ENCODE results near the gene ARL5A.
A peak's percentile ranks its signal among the peaks of the same experiment; 100 is the strongest.

The ARL5A gene

DNA sequence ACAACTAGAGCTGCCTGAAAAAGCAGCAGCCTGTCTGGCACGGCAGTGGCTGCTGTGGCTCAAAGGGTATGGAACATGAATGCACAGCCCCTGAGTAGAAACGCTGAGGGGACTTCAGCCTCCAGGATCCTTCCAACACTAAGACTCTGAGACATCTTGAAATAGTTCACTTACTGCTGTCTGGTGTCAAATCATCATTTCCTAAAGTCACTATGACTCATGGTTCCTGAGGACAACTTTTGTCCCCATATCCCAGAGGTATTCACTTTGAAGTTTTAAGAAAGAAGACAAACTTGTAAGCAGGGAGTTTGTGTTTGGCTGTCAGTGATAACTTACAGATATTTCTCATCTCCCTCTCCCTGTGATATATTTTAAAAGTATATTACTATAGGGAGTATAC is 60.7 kb downstream of the ARL5A start:
- no peak for DNase-seq

GRCh38 chr2:151766437-151767153 is 61.6 kb downstream of the ARL5A start:
- DNase-seq, result no peak

DNA sequence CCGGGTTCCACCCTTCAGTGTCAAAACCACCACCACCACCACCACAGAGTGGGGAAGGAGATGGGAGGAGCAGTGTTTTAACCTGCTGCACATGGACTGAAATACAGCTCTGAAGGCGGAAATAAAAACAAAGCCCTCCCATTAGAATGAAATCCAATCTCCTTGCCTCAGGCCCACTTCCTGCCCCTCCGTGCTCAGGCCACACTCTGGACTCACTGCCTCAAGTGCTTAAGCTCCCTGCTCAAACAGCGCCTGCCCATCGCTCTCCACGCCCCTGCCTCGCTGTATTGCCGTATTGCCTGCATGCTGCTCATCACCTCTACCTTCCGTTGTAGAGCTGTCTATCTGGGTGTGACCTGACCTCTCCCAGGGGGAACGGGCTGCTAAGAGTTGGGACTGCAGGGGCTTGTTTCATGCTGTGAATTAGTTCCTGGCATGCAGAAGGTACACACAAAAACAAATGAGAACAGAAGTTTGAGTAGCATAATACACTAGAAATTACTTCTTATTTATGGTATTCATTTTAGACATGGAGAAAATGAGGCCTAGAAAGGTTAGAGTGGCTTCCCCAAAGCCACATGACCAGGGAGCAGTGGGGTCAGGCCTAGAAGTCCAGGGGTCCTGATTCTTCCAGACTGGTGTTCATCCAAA is 62.3 kb downstream of the ARL5A start:
- DNase-seq, result no peak

DNA sequence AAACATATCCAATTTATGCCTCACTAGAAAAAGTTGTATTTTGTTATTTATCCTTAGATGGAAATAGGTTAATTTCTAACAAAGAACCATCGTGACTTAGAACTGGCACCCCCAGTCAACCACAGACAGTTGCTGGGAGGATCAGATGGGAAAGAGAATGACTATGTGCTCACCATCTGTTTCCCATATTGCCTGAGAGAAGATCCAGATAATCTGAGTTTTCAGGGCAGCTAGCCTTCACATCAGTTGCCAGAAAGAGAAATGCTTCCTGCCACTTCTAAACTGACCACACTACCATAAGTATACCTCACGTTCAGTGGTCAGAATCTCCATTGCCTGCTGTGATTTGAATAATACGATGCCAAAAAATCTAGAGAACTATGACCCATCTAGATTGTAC is 65.5 kb downstream of the ARL5A start:
- DNase-seq, result peak in 1 of 56 donors; percentile 6

GRCh38 chr2:151761687-151762086 is 66.5 kb downstream of the ARL5A start:
- no peak for DNase-seq

DNA sequence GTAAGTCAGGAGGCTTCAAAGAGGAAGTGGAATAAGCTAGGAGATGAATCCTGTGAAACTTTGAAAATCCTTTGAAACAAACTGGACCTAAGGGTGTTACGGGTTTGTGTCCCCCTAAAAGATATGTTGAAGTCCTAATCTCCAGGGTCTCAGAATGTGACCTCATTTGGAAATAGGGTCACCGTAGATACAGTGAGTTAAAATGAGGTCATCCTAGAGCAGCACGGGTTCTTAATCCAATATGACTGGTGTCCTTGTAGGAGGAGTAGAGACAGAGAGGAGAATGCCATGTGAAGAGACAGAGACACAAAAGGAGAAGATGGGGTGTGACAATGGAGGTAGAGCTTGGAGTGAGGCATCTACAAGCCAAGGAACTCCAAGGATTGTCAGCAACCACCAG is 67.0 kb downstream of the ARL5A start:
- no peak for DNase-seq

DNA sequence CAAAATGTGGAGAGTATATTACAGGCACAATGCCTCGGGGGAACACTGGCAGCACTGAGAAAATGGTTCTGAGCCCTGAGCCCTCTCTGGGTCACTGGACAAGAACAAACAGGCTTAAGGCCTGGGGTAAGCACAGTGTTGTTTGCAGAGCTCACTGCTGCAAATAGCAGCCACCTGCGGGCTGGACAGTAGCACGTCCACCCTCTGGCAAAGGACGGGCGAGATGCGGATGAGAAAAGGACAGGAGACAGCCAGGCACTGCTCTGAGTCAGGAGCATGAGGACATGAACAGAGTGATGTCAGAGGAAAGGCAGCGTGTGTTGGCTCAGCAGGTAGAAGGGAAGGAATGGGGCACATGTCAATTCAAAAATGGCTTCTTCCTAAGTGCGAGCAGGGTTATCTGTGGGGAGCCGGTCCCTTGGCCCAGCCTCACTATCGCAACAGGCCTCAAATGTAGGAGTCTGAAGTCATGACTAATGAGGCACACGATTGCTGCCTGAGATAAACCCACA is 68.0 kb downstream of the ARL5A start:
- peak in 1 of 56 donors; percentile 24 for DNase-seq

DNA sequence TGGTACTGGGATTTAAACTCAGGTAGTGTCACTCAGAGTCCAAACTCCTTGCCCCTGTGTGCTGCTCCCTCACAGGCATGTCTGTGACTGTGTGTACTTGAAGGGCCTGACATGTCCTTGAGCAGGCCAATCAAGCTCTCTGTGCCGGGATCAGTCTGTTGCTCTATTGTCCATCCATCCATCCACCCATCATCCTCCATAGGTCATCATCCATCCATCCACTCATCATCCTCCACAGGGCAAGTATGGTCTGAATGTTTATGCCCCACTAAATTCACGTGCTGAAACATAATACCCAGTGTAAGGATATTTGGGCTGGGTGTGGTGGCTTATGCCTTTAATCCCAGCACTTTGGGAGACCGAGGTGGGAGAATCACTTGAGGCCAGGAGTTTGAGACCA is 69.5 kb downstream of the ARL5A start:
- no peak for DNase-seq

DNA sequence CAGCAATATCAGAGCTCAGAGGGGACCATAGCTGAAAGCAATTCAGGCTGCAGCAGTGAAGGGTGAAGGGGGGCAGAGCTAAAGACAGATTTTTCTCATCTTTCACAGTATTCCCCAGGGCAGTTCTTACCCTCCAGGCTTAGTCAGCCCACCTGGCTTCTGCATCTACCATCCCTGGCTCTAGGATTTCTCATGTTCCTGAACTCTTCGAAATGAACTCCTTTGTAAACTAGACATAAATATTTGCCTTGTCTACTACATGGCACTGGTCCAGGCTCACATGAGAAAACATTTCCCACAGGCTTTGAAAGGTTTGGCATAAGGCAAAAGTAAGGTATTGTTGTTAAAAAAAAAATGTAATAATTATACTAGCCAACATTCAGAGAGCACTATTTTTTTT is 70.4 kb downstream of the ARL5A start:
- DNase-seq, result no peak

GRCh38 chr2:151756820-151757219 is 71.4 kb downstream of the ARL5A start:
- no peak for DNase-seq

DNA sequence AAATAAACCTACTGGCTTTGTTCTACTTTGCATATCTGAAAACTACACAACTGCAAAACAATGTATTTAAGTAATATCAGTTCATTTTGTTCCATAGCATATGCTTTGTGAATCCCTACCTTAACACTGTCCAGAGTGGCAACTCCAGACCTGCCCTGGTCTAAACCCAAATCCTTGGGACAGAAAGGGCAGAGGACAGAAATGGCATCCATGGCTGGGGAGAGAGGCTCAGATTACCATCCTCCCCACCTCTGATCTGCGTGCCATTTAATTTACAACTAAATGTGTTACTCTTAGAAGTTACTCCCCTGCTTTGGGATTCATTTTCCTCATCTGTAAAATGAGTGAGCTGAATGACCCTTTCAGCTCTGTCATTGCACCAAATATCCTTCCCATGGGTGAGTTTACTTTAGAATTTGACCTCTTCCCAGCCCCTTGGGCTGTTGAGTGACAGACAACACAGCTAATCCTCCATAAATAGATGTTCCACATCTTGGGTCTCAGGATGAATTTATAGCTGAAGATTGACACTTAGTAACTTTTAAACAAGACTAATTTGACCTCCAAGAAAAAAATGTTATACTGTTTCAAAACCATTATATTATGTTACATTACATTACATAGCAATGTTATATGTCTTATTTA is 73.8 kb downstream of the ARL5A start:
- DNase-seq, result no peak

DNA sequence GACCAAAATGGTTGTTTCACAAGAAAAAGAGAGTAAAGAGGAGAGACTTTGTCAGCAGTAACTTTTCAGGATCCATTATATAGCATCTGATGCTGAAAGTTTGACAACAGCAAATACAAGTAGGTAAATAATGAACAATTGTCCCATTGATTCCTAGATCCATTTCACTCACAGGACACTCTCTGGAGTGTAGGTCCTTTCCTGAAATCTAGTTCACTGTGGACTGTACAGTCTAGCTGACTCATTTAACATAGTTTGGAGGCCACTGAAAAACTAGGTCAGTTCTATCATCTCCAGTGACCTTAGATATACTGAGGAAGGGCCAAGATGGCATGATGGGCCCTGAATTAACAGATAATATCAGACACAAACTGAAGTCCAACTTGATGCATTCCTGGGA is 74.7 kb downstream of the ARL5A start:
- no peak for DNase-seq
